ENCODE results near the gene DSCAML1.

GRCh38 chr11:117511483-117511930 is 285.5 kb downstream of the DSCAML1 start:
- TF ChIP-seq CTCF (conservative IDR thresholded peaks at IDR 0.05; ENCODE audit: low read length) (no peak), EZH2phosphoT487 (IDR thresholded peaks at IDR 0.05; ENCODE audit: borderline replicate concordance, low read depth, low read length) (no peak)

Measured in OCI-LY7 (cell line).